G401.6 (cell line): ENCODE results near the gene HSDL1.

Experiments used
- FAIRE-seq: peaks from 2 replicates; lab custom pipeline; 2012; peaks lifted over from hg19 to GRCh38; lab: Jason Lieb, UNC

HSDL1 gene

GRCh38 chr16:84081446-84081989 is 63.5 kb downstream of the HSDL1 start:
- FAIRE-seq = no peak

GRCh38 chr16:84080813-84081212 is 64.2 kb downstream of the HSDL1 start:
- no peak for FAIRE-seq

GRCh38 chr16:84080378-84080777 is 64.6 kb downstream of the HSDL1 start:
- FAIRE-seq = no peak

GRCh38 chr16:84079664-84080063 is 65.3 kb downstream of the HSDL1 start:
- FAIRE-seq = no peak

GRCh38 chr16:84075376-84075775 is 69.6 kb downstream of the HSDL1 start:
- FAIRE-seq = no peak

GRCh38 chr16:84074721-84075120 is 70.3 kb downstream of the HSDL1 start:
- no peak for FAIRE-seq
